H1 (cell line): ENCODE measurements around the gene PRKCA. TPM values are rescaled to one million over a fixed set of nuclear protein-coding genes. Genes with fewer than 3 reads are reported as not detected.

Source experiments
- CTCF ChIA-PET: fragments of 300-600 bp; sonication (Branson Sonifier 250); formaldehyde crosslinking; loops from one replicate; lab custom pipeline; 2021; ENCODE audit not compliant: partially characterized antibody; lab: Charles Lee
- POLR2A ChIA-PET: fragments of 300-600 bp; sonication (Branson Sonifier 250); formaldehyde crosslinking; loops from one replicate; lab custom pipeline; 2021; ENCODE audit warnings: inconsistent platforms; ENCODE audit not compliant: partially characterized antibody; lab: Charles Lee
- DNase-seq, 2 experiments: peaks; one replicate each; pipeline versions ENCODE4 v3.0.0 to v3.0.0-alpha.2; 2010 to 2022; ENCODE audit warnings: low spot score in 2 of 2, low read depth in 1 of 2, mixed read lengths in 1 of 2
- FAIRE-seq: peaks from 2 replicates; lab custom pipeline; 2011; peaks lifted over from hg19 to GRCh38; lab: Jason Lieb, UNC
- H2AFZ ChIP-seq: 2 replicates; pipeline ENCODE4 v1.8.1; 2012; ENCODE audit warnings: low read length, inconsistent platforms
- H2AK5ac ChIP-seq: 2 replicates; pipeline ENCODE4 v1.6.1; 2013; ENCODE audit warnings: low read depth, low read length
- H2BK120ac ChIP-seq: replicated peaks from 2 replicates; pipeline ENCODE3; 2013; ENCODE audit warnings: low read depth, low read length, inconsistent platforms
- H2BK12ac ChIP-seq: 2 replicates; pipeline ENCODE4 v1.6.1; 2013; ENCODE audit warnings: low read depth, low read length
- H2BK15ac ChIP-seq: 2 replicates; pipeline ENCODE4 v1.6.1; 2013; ENCODE audit warnings: low read length
- H2BK20ac ChIP-seq: 2 replicates; pipeline ENCODE4 v1.6.1; 2013; ENCODE audit warnings: low read length
- H2BK5ac ChIP-seq: 2 replicates; pipeline ENCODE4 v1.6.1; 2013; ENCODE audit warnings: low read depth, low read length
- H3K14ac ChIP-seq: 2 replicates; pipeline ENCODE4 v1.6.1; 2013; ENCODE audit warnings: inconsistent platforms; ENCODE audit not compliant: insufficient read length
- H3K18ac ChIP-seq: 2 replicates; pipeline ENCODE4 v1.6.1; 2013; ENCODE audit warnings: low read length; ENCODE audit errors: extremely low read depth
- H3K23ac ChIP-seq: 2 replicates; pipeline ENCODE4 v1.6.1; 2013; ENCODE audit warnings: inconsistent platforms; ENCODE audit not compliant: insufficient read length
- H3K23me2 ChIP-seq: 2 replicates; pipeline ENCODE4 v1.6.1; 2013; ENCODE audit warnings: low read depth, low read length
- H3K27ac ChIP-seq: 2 replicates; pipeline ENCODE4 v1.6.1; 2011; ENCODE audit warnings: low read depth, low read length, inconsistent platforms
- H3K27me3 ChIP-seq, 4 experiments: replicated peaks in 1 of 4; 1 replicate in 1 of 4; 2 replicates in 3 of 4; pipeline versions ENCODE4 v1.6.1 to v1.8.1; 2011 to 2013; ENCODE audit warnings: low read length in 3 of 4, mild to moderate bottlenecking in 3 of 4, inconsistent platforms in 2 of 4, mixed read lengths in 2 of 4, moderate library complexity in 1 of 4; ENCODE audit not compliant: control insufficient read depth in 3 of 4, insufficient read depth in 3 of 4; ENCODE audit errors: extremely low read depth in 1 of 4
- H3K36me3 ChIP-seq, 4 experiments: 2 replicates each; pipeline versions ENCODE4 v1.6.1 to v1.8.1; 2011 to 2013; ENCODE audit warnings: mild to moderate bottlenecking in 4 of 4, low read length in 3 of 4, moderate library complexity in 2 of 4, control low read depth in 1 of 4, inconsistent platforms in 1 of 4; ENCODE audit not compliant: insufficient read depth in 4 of 4, control insufficient read depth in 2 of 4
- H3K4ac ChIP-seq: replicated peaks from 2 replicates; pipeline ENCODE3; 2013; ENCODE audit warnings: low read length, low read depth, mixed read lengths, inconsistent platforms; ENCODE audit not compliant: insufficient read length
- H3K4me1 ChIP-seq, 4 experiments: replicated peaks in 1 of 4; 1 replicate in 1 of 4; 2 replicates in 3 of 4; pipeline versions ENCODE4 v1.6.1 to v1.8.1; 2011 to 2013; ENCODE audit warnings: low read length in 3 of 4, inconsistent platforms in 2 of 4, mixed read lengths in 1 of 4; ENCODE audit not compliant: insufficient read depth in 4 of 4, control insufficient read depth in 3 of 4
- H3K4me2 ChIP-seq, 2 experiments: 2 replicates each; pipeline versions ENCODE4 v1.6.1 to v1.8.1; 2011 to 2013; ENCODE audit warnings: low read depth in 2 of 2, low read length in 2 of 2, control low read depth in 1 of 2, inconsistent platforms in 1 of 2, mild to moderate bottlenecking in 1 of 2; ENCODE audit not compliant: insufficient read depth in 1 of 2
- H3K4me3 ChIP-seq, 4 experiments: fragments of 200-600, 300-600 bp in 1 of 4; sonication (generic), shearing (Covaris generic), sonication (Bioruptor Twin) in 1 of 4; 2 replicates each; pipeline versions ENCODE4 v1.5.1 to v1.8.1; 2011 to 2016; ENCODE audit warnings: low read length in 4 of 4, low read depth in 3 of 4, control low read depth in 2 of 4, inconsistent platforms in 2 of 4, mild to moderate bottlenecking in 2 of 4, mixed read lengths in 1 of 4, moderate library complexity in 1 of 4; ENCODE audit not compliant: insufficient read depth in 2 of 4; ENCODE audit errors: extremely low read depth in 1 of 4
- H3K56ac ChIP-seq: replicated peaks from 2 replicates; pipeline ENCODE3; 2013; ENCODE audit warnings: low read depth, mild to moderate bottlenecking, mixed read lengths, low read length, inconsistent platforms; ENCODE audit not compliant: insufficient read length
- H3K79me1 ChIP-seq: 2 replicates; pipeline ENCODE4 v1.6.1; 2013; ENCODE audit warnings: low read depth, low read length, control low read depth
- H3K79me2 ChIP-seq, 2 experiments: 2 replicates each; pipeline versions ENCODE4 v1.6.1 to v1.8.1; 2012 to 2013; ENCODE audit warnings: low read length in 2 of 2, mild to moderate bottlenecking in 2 of 2, inconsistent platforms in 1 of 2; ENCODE audit not compliant: insufficient read depth in 2 of 2, control insufficient read depth in 1 of 2
- H3K9ac ChIP-seq, 4 experiments: replicated peaks in 1 of 4; 1 replicate in 1 of 4; 2 replicates in 3 of 4; pipeline versions ENCODE4 v1.6.1 to v1.8.1; 2011 to 2013; ENCODE audit warnings: low read depth in 3 of 4, low read length in 3 of 4, control low read depth in 2 of 4, mild to moderate bottlenecking in 2 of 4, moderate library complexity in 2 of 4, inconsistent platforms in 1 of 4; ENCODE audit errors: extremely low read depth in 1 of 4
- H3K9me3 ChIP-seq, 2 experiments: 2 replicates each; pipeline versions ENCODE4 v1.6.1 to v1.8.1; 2012 to 2013; ENCODE audit warnings: mild to moderate bottlenecking in 2 of 2, moderate library complexity in 2 of 2, control low read depth in 1 of 2, inconsistent platforms in 1 of 2, low read depth in 1 of 2, low read length in 1 of 2, mixed read lengths in 1 of 2; ENCODE audit not compliant: insufficient read depth in 2 of 2
- H4K20me1 ChIP-seq, 2 experiments: replicated peaks in 1 of 2; 2 replicates each; pipeline versions ENCODE3 to v1.8.1; 2011 to 2013; ENCODE audit warnings: inconsistent platforms in 2 of 2, low read length in 2 of 2, mild to moderate bottlenecking in 1 of 2; ENCODE audit not compliant: insufficient read depth in 2 of 2, control insufficient read depth in 1 of 2
- H4K5ac ChIP-seq: 2 replicates; pipeline ENCODE4 v1.6.1; 2013; ENCODE audit warnings: low read length, low read depth, mixed read lengths, inconsistent platforms; ENCODE audit not compliant: insufficient read length
- H4K8ac ChIP-seq: 2 replicates; pipeline ENCODE4 v1.8.0; 2013; ENCODE audit warnings: mild to moderate bottlenecking, moderate library complexity, low read length, inconsistent platforms; ENCODE audit not compliant: insufficient read depth; ENCODE audit errors: extremely low read depth
- H4K91ac ChIP-seq: replicated peaks from 2 replicates; pipeline ENCODE3; 2013; ENCODE audit warnings: low read length, mixed read lengths, inconsistent platforms; ENCODE audit not compliant: insufficient read length
- BRCA1 ChIP-seq: IDR thresholded peaks from 2 replicates; pipeline ENCODE4 v1.6.1; 2012; ENCODE audit warnings: low read depth, low read length, improper control_type of control experiment
- CEBPB ChIP-seq: IDR thresholded peaks from 2 replicates; pipeline ENCODE4 v1.6.1; 2012; ENCODE audit warnings: low read depth, low read length
- CHD2 ChIP-seq: IDR thresholded peaks from 2 replicates; pipeline ENCODE4 v1.6.1; 2012; ENCODE audit warnings: low read length, improper control_type of control experiment
- EGR1 ChIP-seq: IDR thresholded peaks from 2 replicates; pipeline ENCODE4 v1.6.1; 2011; ENCODE audit warnings: low read depth, low read length, borderline replicate concordance
- GTF2F1 ChIP-seq: IDR thresholded peaks from 2 replicates; pipeline ENCODE4 v1.6.1; 2012; ENCODE audit warnings: low read depth, low read length, improper control_type of control experiment, borderline replicate concordance
- KDM4A ChIP-seq: IDR thresholded peaks from one replicate; pipeline ENCODE4 v1.7.1; 2012; ENCODE audit warnings: low read depth, mild to moderate bottlenecking, moderate library complexity, low read length, inconsistent platforms; ENCODE audit not compliant: severe bottlenecking
- KDM5A ChIP-seq: fragments of 200-600 bp; IDR thresholded peaks from 2 replicates; pipeline ENCODE4 v1.7.1; 2012; ENCODE audit warnings: mild to moderate bottlenecking, low read length, inconsistent platforms, mixed read lengths
- NRF1 ChIP-seq: IDR thresholded peaks from 2 replicates; pipeline ENCODE4 v1.6.1; 2011; ENCODE audit warnings: mild to moderate bottlenecking, low read depth, low read length, improper control_type of control experiment
- PHF8 ChIP-seq: fragments of 200-600 bp; sonication (generic); conservative IDR thresholded peaks from 2 replicates; pipeline ENCODE4 v1.7.1; 2012; ENCODE audit warnings: low read depth, mild to moderate bottlenecking, inconsistent platforms, low read length, moderate library complexity
- POLR2AphosphoS5 ChIP-seq: IDR thresholded peaks from 2 replicates; pipeline ENCODE4 v1.6.1; 2011; ENCODE audit warnings: low read depth, low read length
- POU5F1 ChIP-seq: IDR thresholded peaks from 2 replicates; pipeline ENCODE4 v1.6.1; 2011; ENCODE audit warnings: low read depth, mild to moderate bottlenecking, low read length, moderate library complexity
- RBBP5 ChIP-seq: IDR thresholded peaks from 2 replicates; pipeline ENCODE4 v1.7.1; 2012; ENCODE audit warnings: low read depth, mild to moderate bottlenecking, inconsistent platforms, low read length, moderate library complexity, borderline replicate concordance
- TAF1 ChIP-seq: IDR thresholded peaks from 2 replicates; pipeline ENCODE4 v1.6.1; 2011; ENCODE audit warnings: mild to moderate bottlenecking, low read depth, low read length
- TAF7 ChIP-seq: optimal IDR thresholded peaks from 2 replicates; pipeline ENCODE3; 2011; ENCODE audit warnings: low read depth, mild to moderate bottlenecking, inconsistent platforms, low read length, moderate library complexity, borderline replicate concordance
- YY1 ChIP-seq: IDR thresholded peaks from 2 replicates; pipeline ENCODE4 v1.6.1; 2011; ENCODE audit warnings: low read depth, mild to moderate bottlenecking, low read length
- WGBS, 2 experiments: shearing (Covaris generic) in 1 of 2; methylation state at CpG; one replicate each; pipeline versions ENCODE4 v1.1.6 to v1.1.7; 2013 to 2015; ENCODE audit warnings: low lambda C conversion rate in 2 of 2, mixed read lengths in 2 of 2, inconsistent platforms in 1 of 2, low coverage in 1 of 2, missing lambda C conversion rate in 1 of 2; ENCODE audit not compliant: insufficient replicate concordance in 2 of 2, insufficient coverage in 1 of 2, insufficient read length in 1 of 2; ENCODE audit errors: extremely low coverage in 1 of 2, missing lambda C conversion rate in 1 of 2; 5-methylcytosine and 5-hydroxymethylcytosine counted together
- polyA plus RNA-seq, 7 experiments: library from polyadenylated mRNA; depleted of rRNA in 3 of 7; stranded (reverse) in 5 of 7; unstranded in 2 of 7; fragments of >200 nt in 5 of 7; fragments of 200-250 nt in 2 of 7; gene quantifications; 1 replicate in 5 of 7; 2 replicates in 1 of 7; 4 replicates in 1 of 7; pipeline versions ENCODE4 v1.2.1 to v1.2.3, GENCODE V29; 2011 to 2013; ENCODE audit warnings: missing spikeins in 2 of 7, mixed read lengths in 2 of 7
- total RNA-seq: library from RNA; stranded (reverse); fragmentation: NEBNext Ultra II Directional; extraction: Animal tissue kit (Norgen Biotek cat#: 25700); gene quantifications from 2 replicates; pipeline ENCODE4 v1.2.1, GENCODE V29; 2021
- TF ChIP-seq, protein P1 (sequence below): IDR thresholded peaks from 2 replicates; pipeline ENCODE4 v1.6.1; 2012; ENCODE audit warnings: inconsistent platforms

The PRKCA gene
- total and polyA plus RNA-seq, 2 of the 8 experiments (the other 6 are each of a cell fraction or from before 2014, with no cell fraction given): 5.8 to 17.8 TPM

DNA sequence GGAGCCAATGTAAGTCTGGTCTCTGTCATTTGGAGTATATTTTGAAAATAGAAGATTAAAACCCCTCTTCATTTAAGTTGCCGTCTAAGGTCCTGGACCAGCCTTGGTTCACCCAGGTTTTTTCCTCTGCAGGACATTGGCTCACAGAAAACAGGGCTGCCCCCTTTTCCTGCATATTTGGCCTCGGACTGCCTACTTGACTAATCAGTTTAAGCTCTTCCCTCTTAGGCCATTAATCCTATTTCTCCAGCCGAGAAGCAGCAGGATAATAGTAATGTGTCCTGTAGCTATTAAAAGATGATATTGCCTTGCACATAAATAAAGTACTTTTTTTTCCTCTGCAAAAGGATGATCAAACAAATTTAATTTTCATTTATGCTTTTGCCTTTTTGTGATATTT is 52.1 kb downstream of the PRKCA start:
- Histone ChIP-seq H2BK20ac (no peak overlapping the region), H2AK5ac (no peak overlapping the region), H3K36me3 (no peaks in the 10 kb centered on the region), H3K18ac (no peak overlapping the region), H3K56ac (no peak overlapping the region), H4K8ac (no peak overlapping the region), H3K23ac (no peak overlapping the region), H2AFZ (no peak overlapping the region), H4K5ac (no peak overlapping the region), H2BK120ac (no peak overlapping the region), H3K14ac (no peak overlapping the region), H4K91ac (no peak overlapping the region), H3K9ac (no peak overlapping the region), H2BK15ac (no peak overlapping the region), H4K20me1 (peaks cover 0 to 3% of the 10 kb centered on the region in 2 experiments), H3K27ac (no peak overlapping the region), H2BK12ac (no peak overlapping the region), H3K79me2 (peaks cover 0 to 30% of the 10 kb centered on the region in 2 experiments; a peak in 2 of 4 replicates), H3K23me2 (no peaks in the 10 kb centered on the region), H3K4ac (no peak overlapping the region), H3K4me1 (peaks cover 0 to 5% (median 3%) of the 10 kb centered on the region in 4 experiments; a peak in 3 of 7 replicates), H2BK5ac (no peak overlapping the region), H3K4me3 (no peak overlapping the region), H3K79me1 (no peaks in the 10 kb centered on the region), H3K4me2 (no peak overlapping the region), H3K27me3 (no peaks in the 10 kb centered on the region), H3K9me3 (no peaks in the 10 kb centered on the region)
- WGBS, 2 experiments: 75% methylated on average over 3 of the region's 3 CpGs; no CpG with 5 or more reads in 1 of the 2 experiments
- POLR2A ChIA-PET: no interaction called here
- DNase-seq (no peak), FAIRE-seq (no peak)
- CTCF ChIA-PET: interaction anchor here (0.7 to 1.5 kb wide), 2 partner anchors 8 to 10 kb away, joined by 3 to 4 read pairs; no protein-coding TSS in a partner anchor
- TF ChIP-seq POU5F1 (no peak), RBBP5 (no peak), KDM4A (no peak), POLR2AphosphoS5 (no peak), KDM5A (no peak), GTF2F1 (no peak), BRCA1 (no peak), NRF1 (no peak), TAF7 (no peak), TAF1 (no peak), CHD2 (no peak), CEBPB (no peak), PHF8 (no peak), EGR1 (no peak), YY1 (no peak)
- TF ChIP-seq, protein P1, sequence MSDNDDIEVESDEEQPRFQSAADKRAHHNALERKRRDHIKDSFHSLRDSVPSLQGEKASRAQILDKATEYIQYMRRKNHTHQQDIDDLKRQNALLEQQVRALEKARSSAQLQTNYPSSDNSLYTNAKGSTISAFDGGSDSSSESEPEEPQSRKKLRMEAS: no peak
